Upper lobe of left lung (tissue), 4 donors: Measurements from ENCODE around the gene LAMA5.

Experiments
- EP300 ChIP-seq, 4 donors: sonication (generic); formaldehyde crosslinking; IDR thresholded peaks; one replicate each; pipeline ENCODE4 v1.5.1; 2017; ENCODE audit warnings: antibody characterized with exemption in 4 of 4, control low read depth in 2 of 4
- POLR2A ChIP-seq, 4 donors: fragments of 450-650 bp; IDR thresholded peaks; one replicate each; pipeline ENCODE4 v1.5.1; 2016 to 2017; ENCODE audit warnings: antibody characterized with exemption in 4 of 4, mild to moderate bottlenecking in 2 of 4
- POLR2AphosphoS5 ChIP-seq, 2 donors: sonication (generic); formaldehyde crosslinking; IDR thresholded peaks; one replicate each; pipeline ENCODE4 v1.5.1; 2017; ENCODE audit warnings: antibody characterized with exemption in 2 of 2
- TF ChIP-seq, protein P1 (sequence below), 6 experiments: fragments of 450-650 bp in 4 of 6; fragments of 200-600 bp in 2 of 6; sonication (generic) in 2 of 6; IDR thresholded peaks; one replicate each; pipeline ENCODE4 v1.5.1; 2016 to 2019; ENCODE audit warnings: antibody characterized with exemption in 6 of 6

GRCh38 chr20:62411479-62412193 is 44.5 kb upstream of the LAMA5 start:
- TF ChIP-seq POLR2A (IDR thresholded peaks at IDR 0.05) (no peak), POLR2AphosphoS5 (IDR thresholded peaks at IDR 0.05) (no peak), EP300 (IDR thresholded peaks at IDR 0.05) (no peak)
- TF ChIP-seq, protein P1, sequence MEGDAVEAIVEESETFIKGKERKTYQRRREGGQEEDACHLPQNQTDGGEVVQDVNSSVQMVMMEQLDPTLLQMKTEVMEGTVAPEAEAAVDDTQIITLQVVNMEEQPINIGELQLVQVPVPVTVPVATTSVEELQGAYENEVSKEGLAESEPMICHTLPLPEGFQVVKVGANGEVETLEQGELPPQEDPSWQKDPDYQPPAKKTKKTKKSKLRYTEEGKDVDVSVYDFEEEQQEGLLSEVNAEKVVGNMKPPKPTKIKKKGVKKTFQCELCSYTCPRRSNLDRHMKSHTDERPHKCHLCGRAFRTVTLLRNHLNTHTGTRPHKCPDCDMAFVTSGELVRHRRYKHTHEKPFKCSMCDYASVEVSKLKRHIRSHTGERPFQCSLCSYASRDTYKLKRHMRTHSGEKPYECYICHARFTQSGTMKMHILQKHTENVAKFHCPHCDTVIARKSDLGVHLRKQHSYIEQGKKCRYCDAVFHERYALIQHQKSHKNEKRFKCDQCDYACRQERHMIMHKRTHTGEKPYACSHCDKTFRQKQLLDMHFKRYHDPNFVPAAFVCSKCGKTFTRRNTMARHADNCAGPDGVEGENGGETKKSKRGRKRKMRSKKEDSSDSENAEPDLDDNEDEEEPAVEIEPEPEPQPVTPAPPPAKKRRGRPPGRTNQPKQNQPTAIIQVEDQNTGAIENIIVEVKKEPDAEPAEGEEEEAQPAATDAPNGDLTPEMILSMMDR (IDR thresholded peaks at IDR 0.05) = no peak
